IPS-18a (cell line): ENCODE measurements around the gene ELMO1.

Experiments used
- H3K27ac ChIP-seq: one replicate; pipeline ENCODE4 v1.5.1; 2013; ENCODE audit warnings: low read length
- H3K27me3 ChIP-seq: one replicate; pipeline ENCODE4 v1.6.1; 2013; ENCODE audit warnings: mild to moderate bottlenecking, low read length; ENCODE audit not compliant: control insufficient read depth, insufficient read depth
- H3K36me3 ChIP-seq: one replicate; pipeline ENCODE4 v1.6.1; 2013; ENCODE audit warnings: low read depth, low read length; ENCODE audit not compliant: control insufficient read depth
- H3K4me1 ChIP-seq: one replicate; pipeline ENCODE4 v1.6.1; 2013; ENCODE audit warnings: low read depth, low read length; ENCODE audit not compliant: control insufficient read depth
- H3K4me3 ChIP-seq: one replicate; pipeline ENCODE4 v1.5.1; 2013; ENCODE audit warnings: low read length
- H3K9ac ChIP-seq: one replicate; pipeline ENCODE4 v1.6.1; 2013; ENCODE audit warnings: mild to moderate bottlenecking, low read length, moderate library complexity
- H3K9me3 ChIP-seq: one replicate; pipeline ENCODE4 v1.6.1; 2013; ENCODE audit warnings: low read depth, low read length; ENCODE audit not compliant: control insufficient read depth

The ELMO1 gene

DNA sequence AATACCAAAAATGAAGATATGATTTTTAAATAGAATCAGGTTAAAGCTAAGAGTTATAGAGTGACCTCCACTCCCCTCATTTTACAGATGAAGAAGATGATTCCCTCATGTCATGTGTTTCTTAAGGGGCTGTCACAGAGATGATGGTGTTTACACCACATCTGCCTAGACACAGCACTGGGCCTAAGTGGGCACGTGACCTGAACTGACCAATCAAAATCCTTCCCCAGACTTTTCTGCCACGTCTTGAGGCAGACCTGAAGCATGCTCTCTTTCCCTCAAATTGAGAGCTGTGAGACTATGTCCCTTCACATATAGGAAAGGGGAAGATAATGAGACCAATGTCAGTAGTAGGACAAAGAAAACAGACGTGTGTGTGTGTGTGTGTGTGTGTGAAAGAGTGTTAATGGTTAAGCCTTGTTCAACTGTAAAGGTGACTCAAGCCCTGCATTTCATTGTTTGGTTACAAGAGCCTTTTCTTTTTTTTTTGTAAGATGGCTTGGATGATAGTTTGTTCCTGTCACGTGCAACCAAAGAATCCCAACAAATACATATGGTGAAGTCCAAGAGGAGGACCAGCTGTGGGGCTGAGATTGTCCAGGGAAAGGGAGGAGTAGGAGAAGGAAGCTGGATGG, 551.6 kb downstream of the ELMO1 start:
- Histone ChIP-seq H3K27ac (no peak overlapping the region), H3K4me3 (no peak overlapping the region), H3K4me1 (no peaks in the 10 kb centered on the region), H3K36me3 (no peaks in the 10 kb centered on the region), H3K27me3 (no peaks in the 10 kb centered on the region), H3K9ac (no peak overlapping the region), H3K9me3 (no peaks in the 10 kb centered on the region)

DNA sequence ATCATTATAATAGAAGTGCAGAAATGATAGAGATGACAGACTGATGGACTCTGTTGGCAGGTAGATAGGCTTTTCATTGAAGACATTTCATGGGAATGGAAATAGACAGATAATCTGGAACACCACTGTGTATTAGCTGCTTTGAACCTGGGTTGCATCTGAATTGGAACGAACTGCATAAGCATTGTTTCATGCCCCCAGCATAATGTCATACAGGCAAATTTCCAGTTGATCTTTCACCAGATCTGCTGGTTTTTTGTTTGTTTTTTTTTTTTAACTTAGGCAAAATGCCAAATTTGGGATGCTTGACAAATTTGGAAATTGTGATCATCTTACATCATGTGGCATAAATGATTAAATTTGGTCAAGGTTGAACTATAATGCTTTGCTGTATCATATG, 552.2 kb downstream of the ELMO1 start:
- Histone ChIP-seq H3K9ac (no peak overlapping the region), H3K4me3 (no peak overlapping the region), H3K9me3 (no peaks in the 10 kb centered on the region), H3K4me1 (no peaks in the 10 kb centered on the region), H3K27ac (no peak overlapping the region), H3K36me3 (no peaks in the 10 kb centered on the region), H3K27me3 (no peaks in the 10 kb centered on the region)

DNA sequence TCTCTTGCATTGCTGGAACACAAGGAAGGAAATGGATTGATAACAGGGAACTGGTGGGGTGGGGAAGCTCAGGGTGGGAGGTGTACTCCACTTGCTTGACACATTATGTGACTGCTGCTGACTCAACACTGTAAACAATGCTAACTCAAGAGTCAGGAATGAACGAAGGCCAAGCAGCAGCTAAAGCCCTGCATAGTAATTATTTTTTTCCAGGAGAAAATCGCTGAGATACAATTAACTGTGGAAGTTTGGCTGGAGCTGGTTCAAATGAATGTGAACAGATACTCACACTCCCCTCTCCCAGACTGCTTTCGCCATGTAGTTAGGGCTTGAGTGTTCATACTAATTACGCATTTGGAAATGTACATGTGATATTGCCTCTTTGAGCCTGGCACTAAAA, 553.5 kb downstream of the ELMO1 start:
- Histone ChIP-seq H3K9ac (no peak overlapping the region), H3K27me3 (no peaks in the 10 kb centered on the region), H3K4me3 (no peak overlapping the region), H3K4me1 (no peaks in the 10 kb centered on the region), H3K9me3 (no peaks in the 10 kb centered on the region), H3K36me3 (no peaks in the 10 kb centered on the region), H3K27ac (no peak overlapping the region)

DNA sequence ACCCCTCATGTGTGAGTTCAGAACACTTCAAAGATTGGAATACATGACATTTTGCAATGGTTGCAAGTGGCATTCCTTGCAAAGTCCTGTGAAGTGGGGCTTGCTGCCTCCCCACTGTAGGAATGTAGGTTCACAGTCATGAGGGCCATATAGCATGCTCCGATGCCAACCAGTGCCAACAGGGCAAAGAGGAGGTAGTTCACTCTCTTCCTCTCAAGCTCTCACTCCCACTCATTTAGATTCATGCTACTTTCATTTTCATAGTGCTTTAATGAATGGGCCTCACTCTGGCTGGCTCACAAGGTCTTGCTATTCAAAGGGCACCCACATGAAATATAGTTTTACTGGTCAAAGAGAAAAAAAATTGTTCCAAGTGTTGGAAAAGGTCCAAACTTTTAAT, 554.5 kb downstream of the ELMO1 start:
- no peaks in the 10 kb centered on the region for H3K27me3 ChIP-seq
- H3K36me3 ChIP-seq = no peaks in the 10 kb centered on the region
- no peaks in the 10 kb centered on the region for H3K4me1 ChIP-seq
- H3K9me3 ChIP-seq = no peaks in the 10 kb centered on the region
- H3K27ac ChIP-seq = no peak overlapping the region
- H3K4me3 ChIP-seq = no peak overlapping the region
- no peak overlapping the region for H3K9ac ChIP-seq

- Histone ChIP-seq H3K9me3 (no peaks in the 10 kb centered on the region), H3K9ac (no peak overlapping the region), H3K27ac (no peak overlapping the region), H3K27me3 (no peaks in the 10 kb centered on the region), H3K36me3 (no peaks in the 10 kb centered on the region), H3K4me3 (no peak overlapping the region), H3K4me1 (no peaks in the 10 kb centered on the region)
These were observed 559.5 kb downstream of the ELMO1 start for GRCh38 chr7:36889182-36889581.

- Histone ChIP-seq H3K27ac (no peak overlapping the region), H3K4me3 (no peak overlapping the region), H3K36me3 (no peaks in the 10 kb centered on the region), H3K27me3 (no peaks in the 10 kb centered on the region), H3K9ac (no peak overlapping the region), H3K4me1 (no peaks in the 10 kb centered on the region), H3K9me3 (no peaks in the 10 kb centered on the region)
These were observed 560.7 kb downstream of the ELMO1 start for GRCh38 chr7:36887969-36888368.

- Histone ChIP-seq H3K9me3 (no peaks in the 10 kb centered on the region), H3K27me3 (no peaks in the 10 kb centered on the region), H3K36me3 (no peaks in the 10 kb centered on the region), H3K4me3 (no peak overlapping the region), H3K27ac (no peak overlapping the region), H3K9ac (no peak overlapping the region), H3K4me1 (no peaks in the 10 kb centered on the region)
These were observed 561.4 kb downstream of the ELMO1 start for GRCh38 chr7:36887233-36887632.

- no peaks in the 10 kb centered on the region for H3K36me3 ChIP-seq
- no peak overlapping the region for H3K9ac ChIP-seq
- H3K4me3 ChIP-seq = no peak overlapping the region
- H3K27ac ChIP-seq = no peak overlapping the region
- H3K27me3 ChIP-seq = no peaks in the 10 kb centered on the region
- no peaks in the 10 kb centered on the region for H3K4me1 ChIP-seq
- H3K9me3 ChIP-seq = no peaks in the 10 kb centered on the region
These were observed 563.8 kb downstream of the ELMO1 start for GRCh38 chr7:36884910-36885309.

GRCh38 chr7:36884351-36884750, 564.3 kb downstream of the ELMO1 start:
- Histone ChIP-seq H3K4me1 (no peaks in the 10 kb centered on the region), H3K4me3 (no peak overlapping the region), H3K27me3 (no peaks in the 10 kb centered on the region), H3K9ac (no peak overlapping the region), H3K27ac (no peak overlapping the region), H3K36me3 (no peaks in the 10 kb centered on the region), H3K9me3 (no peaks in the 10 kb centered on the region)

DNA sequence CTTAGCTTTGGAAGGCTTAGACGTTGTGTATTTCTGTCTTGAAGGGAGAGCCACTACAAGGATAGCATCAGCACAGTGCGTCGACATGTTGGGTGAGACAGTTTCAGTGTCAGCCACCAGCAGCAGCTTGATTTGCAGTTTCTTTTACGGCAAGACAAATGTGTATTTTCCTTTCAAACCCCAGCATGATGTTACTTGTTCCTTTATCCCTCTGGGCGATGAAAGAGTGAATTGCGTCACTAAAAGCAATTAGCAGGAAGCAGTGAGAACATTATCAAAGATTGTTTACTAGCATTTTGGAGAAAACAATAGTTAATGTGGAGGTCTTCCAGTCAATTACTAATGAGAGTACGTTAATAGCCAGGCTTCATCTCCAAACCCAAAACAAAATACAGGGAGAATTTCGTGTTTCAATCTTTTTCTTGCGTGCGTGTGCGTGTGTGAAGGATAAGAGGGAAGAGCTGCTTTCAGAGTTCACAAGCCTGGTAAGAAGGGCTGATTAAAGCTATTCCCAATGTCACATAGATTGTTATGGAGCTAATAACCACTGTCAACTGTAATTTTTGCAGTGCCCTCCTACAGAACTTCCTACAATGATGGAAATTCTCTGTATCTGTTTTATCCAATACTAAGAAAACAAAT, 567.3 kb downstream of the ELMO1 start:
- Histone ChIP-seq H3K4me3 (no peak overlapping the region), H3K27me3 (no peaks in the 10 kb centered on the region), H3K9ac (no peak overlapping the region), H3K9me3 (no peaks in the 10 kb centered on the region), H3K4me1 (peaks cover 5% of the 10 kb centered on the region), H3K36me3 (no peaks in the 10 kb centered on the region), H3K27ac (no peak overlapping the region)

DNA sequence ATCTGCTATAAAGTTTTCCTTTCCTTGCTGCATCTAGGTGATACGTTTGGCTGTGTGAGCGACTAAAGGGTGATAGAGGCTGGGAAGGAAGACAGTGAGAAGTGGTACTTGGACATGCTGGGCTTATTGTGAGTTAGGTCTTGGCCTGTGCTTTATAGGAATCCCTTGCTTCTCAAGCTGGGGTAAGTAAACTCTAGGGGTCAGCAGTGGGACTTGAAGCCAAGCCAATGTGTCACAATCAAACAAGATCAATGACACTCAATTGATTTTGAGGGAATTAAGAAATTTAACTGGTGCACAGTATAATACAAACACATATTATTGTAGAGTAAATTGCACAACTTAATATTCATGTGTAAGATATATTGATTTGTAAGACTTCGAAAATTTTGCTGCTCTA, 568.6 kb downstream of the ELMO1 start:
- Histone ChIP-seq H3K9me3 (no peaks in the 10 kb centered on the region), H3K9ac (no peak overlapping the region), H3K27me3 (no peaks in the 10 kb centered on the region), H3K27ac (no peak overlapping the region), H3K4me3 (no peak overlapping the region), H3K36me3 (no peaks in the 10 kb centered on the region), H3K4me1 (peaks cover 13% of the 10 kb centered on the region)

DNA sequence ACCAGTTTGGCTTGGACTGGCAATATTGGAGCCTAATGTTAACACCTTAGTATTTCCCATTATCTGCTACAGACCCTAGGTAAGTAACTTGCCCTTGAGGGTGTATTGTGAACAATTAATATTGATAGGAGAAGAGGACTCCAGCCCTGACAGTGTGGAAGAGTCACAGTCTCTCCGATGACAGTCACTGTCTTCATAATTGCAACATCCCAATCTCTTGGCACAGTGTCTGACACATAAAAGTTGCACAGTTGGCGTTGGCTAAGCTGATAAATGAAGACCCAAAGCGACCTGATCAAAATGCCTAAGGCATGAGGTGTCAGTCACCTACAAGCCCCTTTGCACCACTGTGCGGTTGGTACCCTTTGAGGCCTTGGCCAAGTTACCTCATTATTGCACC, 569.6 kb downstream of the ELMO1 start:
- H3K4me3 ChIP-seq = no peak overlapping the region
- H3K4me1 ChIP-seq = peaks cover 13% of the 10 kb centered on the region
- H3K27me3 ChIP-seq = no peaks in the 10 kb centered on the region
- H3K27ac ChIP-seq = no peak overlapping the region
- no peak overlapping the region for H3K9ac ChIP-seq
- no peaks in the 10 kb centered on the region for H3K36me3 ChIP-seq
- H3K9me3 ChIP-seq = no peaks in the 10 kb centered on the region
